Right cardiac atrium (tissue), 5 donors: Measurements from ENCODE around the gene ESM1. TPM values are rescaled to one million over a fixed set of nuclear protein-coding genes. Genes with fewer than 3 reads are reported as not detected.

Experiments used
- ATAC-seq, 2 donors: fragments of 200-7000 bp; cut with Tn5 transposase; one replicate each; pipeline versions ENCODE4 v1.8.0 to v1.9.1; 2020; ENCODE audit warnings: moderate library complexity in 2 of 2, mild to moderate bottlenecking in 1 of 2
- DNase-seq, 3 donors: peaks; one replicate each; pipeline ENCODE4 v3.0.0-alpha.2; 2020
- H3K27ac ChIP-seq: one replicate; pipeline ENCODE4 v1.5.1; 2013; ENCODE audit warnings: mild to moderate bottlenecking, low read length, control low read depth, moderate library complexity
- H3K27me3 ChIP-seq: one replicate; pipeline ENCODE4 v1.6.1; 2013; ENCODE audit not compliant: control insufficient read depth, insufficient read depth
- H3K4me1 ChIP-seq: one replicate; pipeline ENCODE4 v1.6.1; 2013; ENCODE audit warnings: low read length; ENCODE audit not compliant: control insufficient read depth, insufficient read depth
- H3K4me3 ChIP-seq: one replicate; pipeline ENCODE4 v1.5.1; 2013; ENCODE audit warnings: low read length, control low read depth
- H3K9me3 ChIP-seq: one replicate; pipeline ENCODE4 v1.6.1; 2013; ENCODE audit warnings: low read length; ENCODE audit not compliant: control insufficient read depth
- WGBS: extraction: QIAGEN DNeasy Blood & Tissue Kit; methylation state at CpG from one replicate; pipeline ENCODE4 v1.1.7; 2013; 5-methylcytosine and 5-hydroxymethylcytosine counted together
- intact Hi-C, 4 donors: fragments of 100-400 bp; cut with DNase I; formaldehyde crosslinking; loops; one replicate each; pipeline versions ENCODE4 v1.11.0 to v1.14.0; 2022 to 2023
- polyA plus RNA-seq: library from polyadenylated mRNA; stranded (reverse); fragments of 200-250 nt; gene quantifications from one replicate; pipeline ENCODE4 v1.2.3, GENCODE V29; 2013
- total RNA-seq, 4 donors: library from RNA; stranded (reverse); fragmentation: NEBNext Ultra II Directional; extraction: Animal tissue kit (Norgen Biotek cat#: 25700); gene quantifications; one replicate each; pipeline ENCODE4 v1.2.1, GENCODE V29; 2021
- donor health status: healthy with polysubstance abuse.
- donor health status: DM: no; HTN: yes; CAD: no.
- donor health status: DM: no; HTN: no; CAD: no.
- donor health status: DM: no; HTN: yes; CAD: no; lungs with severe emphysema.
- donor health status: DM: yes; HTN: yes; CAD: no.

Gene ESM1
- total and polyA plus RNA-seq, 5 donors = 0.20 to 0.65 (median 0.43) TPM; not detected in 2

DNA sequence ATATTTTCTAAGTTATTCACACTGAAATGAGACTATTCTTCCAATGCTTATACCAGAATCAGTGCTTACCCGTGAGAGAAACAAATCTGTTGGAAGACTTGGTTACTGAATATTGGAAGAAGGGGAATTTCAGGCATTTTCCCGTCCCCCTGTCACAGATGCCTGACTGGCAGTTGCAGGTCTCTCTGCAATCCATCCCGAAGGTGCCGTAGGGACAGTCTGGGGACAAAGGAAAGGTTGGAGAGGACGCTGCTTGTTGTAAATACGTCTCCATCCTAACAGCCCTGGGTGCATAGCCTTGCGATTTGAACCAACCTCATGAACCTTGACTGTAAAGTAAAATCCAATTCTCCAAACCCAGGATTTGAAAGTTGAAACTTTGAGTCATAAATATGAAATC lies 3.5 kb downstream of the ESM1 start:
- 40% methylated on average over 7 of the region's 7 CpGs for WGBS
- DNase-seq = no peak
- no peaks in the 10 kb centered on the region for H3K4me1 ChIP-seq
- no peak for ATAC-seq
- H3K27me3 ChIP-seq = peaks cover 3% of the 10 kb centered on the region
- no peaks in the 10 kb centered on the region for H3K9me3 ChIP-seq
- H3K4me3 ChIP-seq = no peak overlapping the region
- intact Hi-C loops = no loop called here
- H3K27ac ChIP-seq = no peak overlapping the region

DNA sequence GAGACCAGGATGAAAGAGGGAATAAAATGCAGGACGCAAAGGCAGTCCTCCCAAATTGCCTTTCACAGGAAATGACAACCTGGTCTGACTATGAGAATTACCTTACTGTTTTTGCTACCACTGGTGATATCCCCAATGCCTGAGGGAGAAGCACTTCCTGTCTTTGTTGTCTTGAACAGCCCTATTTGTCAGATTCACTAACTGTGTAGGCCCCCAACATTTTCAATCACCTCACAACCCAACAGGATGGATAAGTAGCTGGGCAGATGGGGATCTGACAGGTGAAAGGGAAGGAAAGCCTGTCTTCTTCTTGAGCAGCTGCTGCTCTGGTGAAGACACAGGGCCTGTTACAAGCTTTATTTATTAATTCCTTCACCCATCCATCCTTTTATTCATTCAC lies 9.7 kb downstream of the ESM1 start:
- H3K4me1 ChIP-seq = no peaks in the 10 kb centered on the region
- no peak overlapping the region for H3K4me3 ChIP-seq
- no peak overlapping the region for H3K27ac ChIP-seq
- H3K27me3 ChIP-seq = no peaks in the 10 kb centered on the region
- ATAC-seq = no peak
- no peaks in the 10 kb centered on the region for H3K9me3 ChIP-seq
- intact Hi-C loops = no loop called here
- 64% methylated on average over 1 of the region's 1 CpG for WGBS
- DNase-seq = no peak

DNA sequence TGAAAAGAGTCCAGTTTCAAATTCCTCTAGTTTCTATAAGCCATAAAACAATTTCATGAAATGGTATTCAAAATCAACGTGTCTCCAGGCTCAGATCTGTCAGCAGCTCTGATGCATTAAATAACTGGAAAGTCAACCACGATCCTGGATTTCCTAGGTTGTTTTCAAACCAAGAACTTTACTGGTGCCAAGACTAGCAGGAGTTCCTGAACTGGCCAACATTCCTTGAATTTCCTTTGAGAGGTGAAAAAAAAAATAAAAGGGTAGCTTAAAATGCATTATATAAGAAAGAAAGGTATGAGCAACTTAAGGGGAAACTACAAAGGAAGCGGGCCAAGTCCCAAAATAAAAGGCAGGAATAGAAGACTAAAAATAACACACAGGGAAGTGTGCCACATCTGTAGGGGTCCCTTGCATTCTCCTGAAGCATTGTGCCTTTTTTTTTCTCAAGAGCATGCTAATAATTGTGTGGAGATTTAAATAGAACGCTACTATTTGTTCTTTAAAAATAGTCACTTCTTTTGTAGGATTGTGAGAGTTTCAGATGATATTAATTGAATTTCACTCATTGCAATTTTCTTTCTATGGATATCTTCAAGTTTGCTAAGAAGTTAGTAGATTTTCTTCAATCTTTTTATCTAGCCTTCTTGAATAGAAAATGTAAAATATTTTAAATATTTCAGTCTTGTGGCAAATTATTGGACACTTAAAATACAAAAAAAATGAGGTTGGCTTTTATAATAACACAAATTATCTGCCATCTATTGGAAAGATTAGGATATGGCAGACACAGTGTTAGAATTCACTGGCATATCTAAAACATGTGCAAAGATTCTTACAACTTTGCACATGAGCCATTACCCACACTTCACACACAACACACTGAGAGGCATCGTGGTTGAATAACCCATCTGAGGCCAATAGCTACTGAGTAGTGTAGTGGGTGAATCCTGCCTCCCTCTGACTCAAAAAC lies 15.3 kb downstream of the ESM1 start:
- H3K4me1 ChIP-seq = no peaks in the 10 kb centered on the region
- WGBS = 45% methylated on average over 5 of the region's 5 CpGs
- ATAC-seq (no peak), DNase-seq (no peak)
- no peak overlapping the region for H3K4me3 ChIP-seq
- intact Hi-C loops = no loop called here
- no peaks in the 10 kb centered on the region for H3K9me3 ChIP-seq
- H3K27me3 ChIP-seq = no peaks in the 10 kb centered on the region
- H3K27ac ChIP-seq = no peak overlapping the region

DNA sequence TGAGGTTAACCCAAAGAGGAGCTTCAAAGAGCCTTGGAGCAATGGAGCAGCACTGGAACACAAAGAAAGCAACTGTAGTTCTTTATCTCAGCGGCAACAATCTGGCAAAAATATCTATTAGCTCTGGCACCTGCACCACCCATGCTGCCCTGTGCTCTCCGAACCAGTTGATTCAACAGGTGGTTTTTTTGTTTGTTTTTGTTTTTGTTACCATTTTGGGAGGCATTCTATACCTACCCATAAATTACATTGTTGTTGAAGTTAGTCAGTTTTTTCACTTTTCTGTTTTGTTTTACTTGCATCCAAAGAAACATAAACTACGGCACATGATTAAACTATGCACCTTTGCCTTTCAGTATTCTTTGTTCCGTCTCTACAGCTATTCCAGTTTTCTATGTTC lies 16.2 kb downstream of the ESM1 start:
- DNase-seq (no peak), ATAC-seq (no peak)
- 92% methylated on average over 4 of the region's 4 CpGs for WGBS
- no peaks in the 10 kb centered on the region for H3K27me3 ChIP-seq
- H3K27ac ChIP-seq = no peak overlapping the region
- no peak overlapping the region for H3K4me3 ChIP-seq
- H3K4me1 ChIP-seq = no peaks in the 10 kb centered on the region
- H3K9me3 ChIP-seq = no peaks in the 10 kb centered on the region
- intact Hi-C loops = no loop called here

DNA sequence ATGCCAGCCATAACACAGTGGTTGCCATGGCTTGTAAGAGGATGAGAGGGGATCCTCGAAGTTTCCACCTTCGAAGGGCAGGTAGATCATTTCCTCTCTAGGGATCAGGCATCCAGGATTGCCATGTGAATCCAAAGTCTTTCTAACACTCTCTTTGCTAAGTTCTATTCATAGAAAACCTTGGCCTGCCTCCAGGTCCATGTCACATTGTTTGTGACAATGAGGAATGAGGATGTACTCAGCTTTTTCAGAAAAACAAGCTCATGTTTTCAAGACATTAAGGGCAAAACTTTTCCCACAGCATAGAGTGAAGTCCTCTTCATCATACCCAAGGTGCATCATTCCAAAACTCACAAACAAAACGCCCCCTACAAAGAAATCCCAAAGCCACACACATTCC lies 19.6 kb downstream of the ESM1 start:
- ATAC-seq (no peak), DNase-seq (no peak)
- WGBS = 46% methylated on average over 3 of the region's 3 CpGs
- Histone ChIP-seq H3K27me3 (no peaks in the 10 kb centered on the region), H3K4me1 (no peaks in the 10 kb centered on the region), H3K27ac (no peak overlapping the region), H3K9me3 (no peaks in the 10 kb centered on the region), H3K4me3 (no peak overlapping the region)
- intact Hi-C loops = no loop called here

DNA sequence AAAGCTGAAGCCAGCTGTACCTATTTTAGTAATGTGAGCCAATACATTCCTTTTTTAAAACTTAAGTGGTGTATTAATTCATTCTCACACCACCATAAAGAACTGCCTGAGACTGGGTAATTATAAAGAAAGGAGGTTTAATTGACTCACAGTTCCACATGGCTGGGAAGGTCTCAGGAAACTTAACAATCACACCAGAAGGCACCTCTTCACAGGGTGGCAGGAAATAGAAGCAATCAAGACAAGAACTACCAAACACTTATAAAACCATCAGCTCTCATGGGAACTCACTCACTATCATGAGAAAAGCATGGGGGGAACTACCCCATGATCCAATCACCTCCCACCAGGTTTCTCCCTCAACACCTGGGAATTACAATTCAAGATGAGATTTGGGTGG lies 21.0 kb downstream of the ESM1 start:
- no peak for ATAC-seq
- intact Hi-C loops = no loop called here

DNA sequence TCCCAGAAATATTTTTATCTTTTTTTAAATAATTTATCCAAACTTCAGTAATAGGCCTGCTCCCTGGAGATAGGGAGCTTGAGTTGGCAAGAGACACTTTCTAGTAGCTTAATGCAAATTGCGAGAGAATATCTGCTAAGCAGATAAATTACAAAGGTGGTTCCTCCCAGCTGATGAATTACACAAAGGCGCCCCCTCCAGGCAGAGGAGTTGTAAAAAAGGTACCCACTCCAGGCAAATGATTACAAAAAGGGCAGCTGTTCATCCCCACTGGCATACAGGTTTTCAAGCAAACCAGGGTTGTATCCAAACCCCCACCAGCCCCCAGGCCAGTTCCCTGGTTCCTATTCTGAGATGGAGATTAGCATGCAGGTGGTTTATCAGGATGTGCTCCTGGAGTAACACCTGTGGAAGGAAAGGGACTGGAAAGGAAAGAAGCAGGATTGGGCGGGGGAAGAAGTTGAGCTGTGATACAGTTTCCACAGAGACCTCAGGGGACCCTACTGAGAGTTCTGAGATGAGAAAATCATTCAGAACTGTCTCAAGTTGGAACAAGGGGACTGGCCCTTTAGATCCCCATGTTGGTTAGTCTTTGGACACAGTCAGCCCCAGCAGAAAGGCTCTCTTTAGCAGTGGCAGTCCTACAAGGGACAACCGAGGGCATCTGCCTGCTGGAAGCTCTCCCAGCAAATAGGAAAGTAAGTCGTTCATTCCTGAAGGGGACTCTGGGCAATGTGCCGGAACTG lies 25.5 kb downstream of the ESM1 start:
- Histone ChIP-seq H3K27ac (no peak overlapping the region), H3K9me3 (no peaks in the 10 kb centered on the region), H3K4me3 (no peak overlapping the region), H3K27me3 (no peaks in the 10 kb centered on the region), H3K4me1 (no peaks in the 10 kb centered on the region)
- DNase-seq (no peak), ATAC-seq (no peak)
- intact Hi-C loops = loop anchor here in 1 of 4 donors (10.0 kb wide), 1 partner anchor 185 kb away; no protein-coding TSS in a partner anchor
- 75% methylated on average over 6 of the region's 6 CpGs for WGBS

More for the DNA sequence above, 21.0 kb downstream of the ESM1 start:
- Histone ChIP-seq H3K9me3 (no peaks in the 10 kb centered on the region), H3K4me1 (no peaks in the 10 kb centered on the region), H3K27ac (no peak overlapping the region), H3K27me3 (no peaks in the 10 kb centered on the region), H3K4me3 (no peak overlapping the region)
- no peak for DNase-seq

DNA sequence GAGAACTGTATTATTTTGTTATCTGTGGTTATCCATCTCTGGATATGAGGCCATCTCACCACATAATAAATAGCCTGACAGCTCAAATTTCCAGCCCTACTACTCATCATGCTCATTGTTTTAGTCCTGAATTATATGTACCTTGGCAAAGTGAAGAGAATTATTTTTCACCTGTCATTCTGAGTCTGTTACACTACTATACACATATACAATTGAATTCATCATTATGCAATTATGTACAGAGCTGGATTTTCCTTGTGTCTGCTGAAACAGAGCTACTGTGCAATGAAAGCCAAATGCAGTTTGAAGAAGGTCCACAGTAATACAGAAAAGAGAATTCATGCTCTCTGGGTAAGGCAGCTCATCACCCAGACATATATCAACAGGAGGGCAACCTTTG lies 28.5 kb downstream of the ESM1 start:
- no peak overlapping the region for H3K4me3 ChIP-seq
- no peaks in the 10 kb centered on the region for H3K4me1 ChIP-seq
- DNase-seq (no peak), ATAC-seq (no peak)
- no peaks in the 10 kb centered on the region for H3K9me3 ChIP-seq
- intact Hi-C loops = loop anchor here in 1 of 4 donors (10.0 kb wide), 1 partner anchor 188 kb away; no protein-coding TSS in a partner anchor
- H3K27me3 ChIP-seq = no peaks in the 10 kb centered on the region
- no peak overlapping the region for H3K27ac ChIP-seq

DNA sequence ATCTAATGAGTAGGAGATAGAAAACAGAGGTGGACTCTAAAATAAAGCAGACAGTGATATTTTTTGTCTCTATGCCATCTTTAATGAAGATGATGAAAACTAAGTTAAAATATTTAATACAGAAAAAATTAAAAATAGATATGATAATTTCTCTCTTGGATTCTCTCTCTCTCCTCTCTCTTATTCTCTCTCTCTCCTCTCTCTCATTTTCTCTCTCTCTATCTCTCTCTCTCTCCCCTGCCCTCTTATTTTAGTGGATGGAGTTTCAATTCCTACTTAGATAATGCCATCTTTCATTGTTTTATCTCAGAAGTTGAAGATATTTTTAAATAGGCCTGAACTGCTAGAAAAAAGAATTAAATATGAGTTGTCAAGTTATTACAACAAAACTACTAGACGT lies 38.2 kb downstream of the ESM1 start:
- WGBS = 74% methylated on average over 1 of the region's 1 CpG
- H3K4me3 ChIP-seq = no peak overlapping the region
- H3K9me3 ChIP-seq = no peaks in the 10 kb centered on the region
- ATAC-seq (no peak), DNase-seq (no peak)
- H3K27ac ChIP-seq = no peak overlapping the region
- H3K27me3 ChIP-seq = no peaks in the 10 kb centered on the region
- intact Hi-C loops = loop anchor here in 1 of 4 donors (5.0 kb wide), 1 partner anchor 195 kb away; no protein-coding TSS in a partner anchor
- no peaks in the 10 kb centered on the region for H3K4me1 ChIP-seq

DNA sequence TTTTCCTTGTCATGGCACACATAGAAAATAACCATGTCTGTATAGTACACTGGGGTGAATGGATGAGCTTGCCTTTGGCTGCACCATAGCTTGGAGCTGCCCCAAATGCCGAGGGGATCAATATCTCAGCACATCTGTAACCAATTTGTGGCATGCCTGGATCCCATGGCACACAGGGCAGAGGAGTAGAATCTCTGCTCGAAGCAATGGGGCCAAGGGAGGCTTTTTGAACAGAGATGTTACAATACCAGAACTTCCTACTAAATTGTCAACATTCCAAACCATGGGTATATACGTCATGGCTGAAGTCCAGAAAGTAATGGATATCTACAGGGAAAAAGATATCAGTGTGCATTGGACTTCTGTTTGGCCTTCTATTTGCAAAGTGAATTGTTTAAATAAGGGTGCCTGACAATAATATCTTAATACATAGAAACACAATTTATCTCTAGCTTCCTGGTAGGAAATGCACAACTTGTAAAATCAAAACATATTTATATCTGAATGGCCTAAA lies 39.0 kb downstream of the ESM1 start:
- Histone ChIP-seq H3K27me3 (no peaks in the 10 kb centered on the region), H3K9me3 (no peaks in the 10 kb centered on the region), H3K4me1 (no peaks in the 10 kb centered on the region), H3K27ac (no peak overlapping the region), H3K4me3 (no peak overlapping the region)
- DNase-seq (no peak), ATAC-seq (no peak)
- intact Hi-C loops = loop anchor here in 1 of 4 donors (5.0 kb wide), 1 partner anchor 196 kb away; no protein-coding TSS in a partner anchor
- WGBS = 67% methylated on average over 3 of the region's 3 CpGs

DNA sequence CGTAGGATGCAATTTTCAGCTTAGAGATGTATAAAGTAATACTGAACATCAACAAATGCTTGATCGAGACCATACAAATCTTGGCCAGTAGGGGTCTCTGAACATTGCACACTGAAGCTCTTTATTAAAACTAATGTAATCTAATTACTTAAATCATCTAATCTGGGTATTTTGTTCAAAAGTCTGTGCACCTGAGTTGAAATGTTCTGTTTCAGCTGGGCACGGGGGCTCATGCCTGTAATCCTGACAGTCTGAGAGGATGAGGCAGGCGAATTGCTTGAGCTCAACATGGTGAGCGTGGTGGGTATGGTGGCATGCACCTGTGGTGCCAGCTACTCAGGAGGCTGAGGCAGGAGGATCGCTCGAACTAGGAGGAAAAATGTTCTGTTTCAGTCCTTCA lies 41.0 kb downstream of the ESM1 start:
- no peaks in the 10 kb centered on the region for H3K9me3 ChIP-seq
- 66% methylated on average over 7 of the region's 7 CpGs for WGBS
- no peak for DNase-seq
- H3K4me1 ChIP-seq = no peaks in the 10 kb centered on the region
- no peaks in the 10 kb centered on the region for H3K27me3 ChIP-seq
- intact Hi-C loops = loop anchor here in 1 of 4 donors (5.0 kb wide), 1 partner anchor 208 kb away; no protein-coding TSS in a partner anchor
- no peak overlapping the region for H3K4me3 ChIP-seq
- ATAC-seq = no peak
- no peak overlapping the region for H3K27ac ChIP-seq
